SK-N-SH (cell line): Measurements from ENCODE around the gene C19orf67. TPM values are rescaled to one million over a fixed set of nuclear protein-coding genes. Genes with fewer than 3 reads are reported as not detected.
A peak's percentile ranks its signal among the peaks of the same experiment; 100 is the strongest.

ENCODE experiments used
- CTCF ChIA-PET: fragments of 300-600, 350-600 bp; formaldehyde crosslinking; extraction: SDS; loops from one replicate; lab custom pipeline; 2021; lab: Yijun Ruan, JAX
- POLR2A ChIA-PET: fragments of 350-600 bp; sonication (Branson Sonifier 250); formaldehyde crosslinking; extraction: SDS; loops from one replicate; lab custom pipeline; 2020; ENCODE audit warnings: antibody characterized with exemption, inconsistent platforms; lab: Yijun Ruan, JAX
- DNase-seq: peaks from one replicate; pipeline ENCODE4 v3.0.0; 2012
- H2AFZ ChIP-seq: fragments of 200-600 bp; sonication (generic); 2 replicates; pipeline ENCODE4 v1.8.1; 2016; ENCODE audit warnings: antibody characterized with exemption, mild to moderate bottlenecking, low read depth
- H3F3A ChIP-seq: fragments of 200-600 bp; sonication (generic); replicated peaks from 2 replicates; pipeline ENCODE3; 2016; ENCODE audit warnings: antibody characterized with exemption, mild to moderate bottlenecking; ENCODE audit not compliant: insufficient read depth
- H3K27ac ChIP-seq, 2 experiments: fragments of 200-500 bp in 1 of 2; fragments of 200-600 bp in 1 of 2; sonication (Bioruptor generic) in 1 of 2; sonication (generic), shearing (Covaris generic) in 1 of 2; 2 replicates each; pipeline versions ENCODE4 v1.5.1 to v1.6.1; 2014 to 2016; ENCODE audit warnings: low read depth in 2 of 2, inconsistent platforms in 1 of 2, low read length in 1 of 2, mild to moderate bottlenecking in 1 of 2, mixed read lengths in 1 of 2
- H3K27me3 ChIP-seq: fragments of 200-600 bp; sonication (generic), shearing (Covaris generic); 2 replicates; pipeline ENCODE4 v1.6.1; 2016; ENCODE audit warnings: mixed run types; ENCODE audit not compliant: insufficient read depth
- H3K36me3 ChIP-seq, 2 experiments: fragments of 200-500 bp in 1 of 2; fragments of 200-600 bp in 1 of 2; sonication (Bioruptor generic) in 1 of 2; sonication (generic) in 1 of 2; replicated peaks in 1 of 2; 2 replicates each; pipeline versions ENCODE3 to v1.5.1; 2014 to 2016; ENCODE audit warnings: low read length in 1 of 2, mild to moderate bottlenecking in 1 of 2; ENCODE audit not compliant: insufficient read depth in 2 of 2, control insufficient read depth in 1 of 2
- H3K4me1 ChIP-seq, 2 experiments: fragments of 200-500 bp in 1 of 2; fragments of 200-600 bp in 1 of 2; sonication (Bioruptor generic) in 1 of 2; sonication (generic), shearing (Covaris generic) in 1 of 2; 2 replicates each; pipeline versions ENCODE4 v1.5.1 to v1.6.1; 2014 to 2016; ENCODE audit warnings: low read depth in 1 of 2, low read length in 1 of 2, mixed run types in 1 of 2; ENCODE audit not compliant: insufficient read depth in 2 of 2, control insufficient read depth in 1 of 2
- H3K4me2 ChIP-seq: fragments of 200-600 bp; sonication (generic), shearing (Covaris generic); 2 replicates; pipeline ENCODE4 v1.6.1; 2017; ENCODE audit warnings: mixed run types
- H3K4me3 ChIP-seq, 2 experiments: fragments of 200-500 bp in 1 of 2; fragments of 200-600 bp in 1 of 2; sonication (Bioruptor generic) in 1 of 2; sonication (generic), shearing (Covaris generic) in 1 of 2; 2 replicates each; pipeline versions ENCODE4 v1.5.1 to v1.8.1; 2014 to 2016; ENCODE audit warnings: low read depth in 2 of 2, inconsistent platforms in 1 of 2, low read length in 1 of 2, mild to moderate bottlenecking in 1 of 2, mixed read lengths in 1 of 2, moderate library complexity in 1 of 2
- H3K79me2 ChIP-seq: fragments of 200-600 bp; sonication (generic); 2 replicates; pipeline ENCODE4 v1.8.1; 2017; ENCODE audit warnings: mild to moderate bottlenecking; ENCODE audit not compliant: insufficient read depth
- H3K9ac ChIP-seq: fragments of 200-600 bp; sonication (generic); 2 replicates; pipeline ENCODE4 v1.6.1; 2017; ENCODE audit warnings: mixed run types
- H3K9me2 ChIP-seq: fragments of 200-600 bp; sonication (generic); 2 replicates; pipeline ENCODE4 v1.6.1; 2017; ENCODE audit warnings: mixed run types
- H3K9me3 ChIP-seq: fragments of 200-600 bp; sonication (generic); 2 replicates; pipeline ENCODE4 v1.6.1; 2017; ENCODE audit warnings: mixed run types, mild to moderate bottlenecking, moderate library complexity
- H4K20me1 ChIP-seq: fragments of 200-600 bp; sonication (generic); 2 replicates; pipeline ENCODE4 v1.6.1; 2017; ENCODE audit warnings: mild to moderate bottlenecking, mixed run types; ENCODE audit not compliant: insufficient read depth
- CHD2 ChIP-seq: fragments of 150-350 bp; IDR thresholded peaks from 2 replicates; pipeline ENCODE4 v1.6.1; 2018; ENCODE audit warnings: low read length; ENCODE audit not compliant: partially characterized antibody
- FOSL2 ChIP-seq: IDR thresholded peaks from 2 replicates; pipeline ENCODE4 v1.4.0; 2012; ENCODE audit warnings: low read depth, mild to moderate bottlenecking, moderate library complexity, borderline replicate concordance
- GABPA ChIP-seq: IDR thresholded peaks from 2 replicates; pipeline ENCODE4 v1.4.0; 2012; ENCODE audit warnings: low read depth, mild to moderate bottlenecking
- JUND ChIP-seq: IDR thresholded peaks from 2 replicates; pipeline ENCODE4 v1.4.0; 2012
- MAX ChIP-seq: IDR thresholded peaks from 2 replicates; pipeline ENCODE4 v1.4.0; 2012; ENCODE audit warnings: low read depth
- MEF2A ChIP-seq: IDR thresholded peaks from 2 replicates; pipeline ENCODE4 v1.4.0; 2012; ENCODE audit warnings: low read depth, borderline replicate concordance
- NRF1 ChIP-seq: IDR thresholded peaks from 2 replicates; pipeline ENCODE4 v1.6.1; 2012; ENCODE audit warnings: low read depth, mild to moderate bottlenecking, low read length
- RAD21 ChIP-seq: IDR thresholded peaks from 2 replicates; pipeline ENCODE4 v1.6.1; 2012; ENCODE audit warnings: mild to moderate bottlenecking, low read length
- RFX5 ChIP-seq: IDR thresholded peaks from 2 replicates; pipeline ENCODE4 v1.6.1; 2012; ENCODE audit warnings: mild to moderate bottlenecking, improper control_type of control experiment, low read length
- SIN3A ChIP-seq: IDR thresholded peaks from 2 replicates; pipeline ENCODE4 v1.6.1; 2012; ENCODE audit warnings: low read depth, mild to moderate bottlenecking, low read length, moderate library complexity, borderline replicate concordance
- USF1 ChIP-seq: IDR thresholded peaks from 2 replicates; pipeline ENCODE4 v1.4.0; 2012; ENCODE audit warnings: low read depth, borderline replicate concordance
- USF2 ChIP-seq: fragments of 150-350 bp; IDR thresholded peaks from 2 replicates; pipeline ENCODE4 v1.6.1; 2017; ENCODE audit warnings: antibody characterized with exemption, low read length, low read depth, borderline replicate concordance
- WGBS: methylation state at CpG from one replicate; pipeline ENCODE4 v1.1.6; 2017; ENCODE audit warnings: low lambda C conversion rate; 5-methylcytosine and 5-hydroxymethylcytosine counted together
- polyA plus RNA-seq, 3 experiments: library from polyadenylated mRNA; depleted of rRNA; stranded (reverse); fragments of >200 nt; gene quantifications; 2 replicates each; pipeline ENCODE4 v1.2.3, GENCODE V29; 2012

The C19orf67 gene
- polyA plus RNA-seq, 1 of the 3 experiments (the other 2 are of a cell fraction): not detected

- peaks cover 18% of the 10 kb centered on the region for H3F3A ChIP-seq
- no peak for TF ChIP-seq RAD21
- TF ChIP-seq, all 33 proteins: peak for 0
- H3K27ac ChIP-seq: peak within 1 kb of the TSS; percentile 67 to 93; a peak in 3 of 4 replicates
- H3K9me2 ChIP-seq: no peaks in the 10 kb centered on the region
- 2% methylated on average over 33 of the region's 65 CpGs for WGBS
- no peaks in the 10 kb centered on the region for H3K27me3 ChIP-seq
- H3K36me3 ChIP-seq: peaks cover 16 to 18% of the 10 kb centered on the region in 2 experiments
- H3K79me2 ChIP-seq: no peaks in the 10 kb centered on the region; the same call in 1 of the 2 replicates
- peaks cover 0 to 10% of the 10 kb centered on the region in 2 experiments; a peak in 1 of 4 replicates for H3K4me1 ChIP-seq
- ChIA-PET POLR2A (interaction anchor here (0.6 kb wide), 1 partner anchor 26 kb away, joined by 4 read pairs; no protein-coding TSS in a partner anchor), CTCF (interaction anchor here (1.0 to 5.4 kb wide), 6 partner anchors 9 to 46 kb away, joined by 3 to 19 read pairs (median 8); partner anchors contain the start of genes ASF1B and MISP3)
- H3K4me3 ChIP-seq: peak within 1 kb of the TSS; percentile 79 to 91
- peak within 1 kb of the TSS; percentile 76 for H2AFZ ChIP-seq
- H4K20me1 ChIP-seq: peaks cover 4% of the 10 kb centered on the region; the same call in 1 of the 2 replicates
- peak within 1 kb of the TSS; percentile 99 for H3K4me2 ChIP-seq
- peaks cover 8% of the 10 kb centered on the region; the same call in 1 of the 2 replicates for H3K9me3 ChIP-seq
- peak within 1 kb of the TSS; percentile 79 for H3K9ac ChIP-seq
- peak; percentile 95 for DNase-seq
Measured at GRCh38 chr19:14090509-14091080, 5.0 kb upstream of the C19orf67 start, which contains the start of gene SAMD1. TSS of gene SAMD1 (minus strand) at chr19:14090751.

GRCh38 chr19:14089662-14090508, 4.3 kb upstream of the C19orf67 start:
- Histone ChIP-seq H3K4me1 (peaks cover 0 to 10% of the 10 kb centered on the region in 2 experiments; a peak in 1 of 4 replicates), H3K36me3 (peaks cover 16 to 18% of the 10 kb centered on the region in 2 experiments), H4K20me1 (peaks cover 4% of the 10 kb centered on the region; the same call in 1 of the 2 replicates), H3K27ac (peak overlapping the region in 1 of 2 experiments; percentile 93; a peak in 2 of 4 replicates), H3K9me3 (peaks cover 8% of the 10 kb centered on the region; the same call in 1 of the 2 replicates), H3K9ac (no peak overlapping the region), H3F3A (peaks cover 17% of the 10 kb centered on the region), H2AFZ (no peak overlapping the region), H3K4me2 (peak overlapping the region; percentile 71), H3K79me2 (no peaks in the 10 kb centered on the region; the same call in 1 of the 2 replicates), H3K4me3 (peak overlapping the region; percentile 57 to 64), H3K9me2 (no peaks in the 10 kb centered on the region), H3K27me3 (no peaks in the 10 kb centered on the region)
- ChIA-PET POLR2A (interaction anchor here (0.6 kb wide), 1 partner anchor 26 kb away, joined by 4 read pairs; no protein-coding TSS in a partner anchor), CTCF (interaction anchor here (1.0 to 5.4 kb wide), 7 partner anchors 9 to 258 kb away, joined by 3 to 19 read pairs (median 7); partner anchors contain the start of genes ASF1B and MISP3)
- 2% methylated on average over 10 of the region's 142 CpGs for WGBS
- DNase-seq: peak; percentile 85
- TF ChIP-seq MAX (no peak), RFX5 (no peak), NRF1 (peak; percentile 51), RAD21 (no peak), JUND (no peak)

GRCh38 chr19:14089412-14089661, 3.8 kb upstream of the C19orf67 start:
- Histone ChIP-seq H3K4me3 (peak overlapping the region; percentile 57 to 64), H3K4me2 (peak overlapping the region; percentile 71), H2AFZ (no peak overlapping the region), H3K79me2 (no peaks in the 10 kb centered on the region; the same call in 1 of the 2 replicates), H3K9ac (no peak overlapping the region), H3K36me3 (peaks cover 16 to 18% of the 10 kb centered on the region in 2 experiments), H4K20me1 (peaks cover 4% of the 10 kb centered on the region; the same call in 1 of the 2 replicates), H3F3A (peaks cover 20% of the 10 kb centered on the region), H3K9me2 (no peaks in the 10 kb centered on the region), H3K27me3 (no peaks in the 10 kb centered on the region), H3K4me1 (peaks cover 0 to 10% of the 10 kb centered on the region in 2 experiments; a peak in 1 of 4 replicates), H3K27ac (peak overlapping the region in 1 of 2 experiments; percentile 32; a peak in 2 of 4 replicates), H3K9me3 (peaks cover 8% of the 10 kb centered on the region; the same call in 1 of the 2 replicates)
- ChIA-PET POLR2A (no interaction called here), CTCF (interaction anchor here (0.6 to 5.4 kb wide), 8 partner anchors 8 to 259 kb away, joined by 3 to 19 read pairs (median 8); partner anchors contain the start of genes ASF1B and MISP3)
- peak; percentile 42 for DNase-seq
- 35% methylated on average over 16 of the region's 16 CpGs for WGBS
- TF ChIP-seq MEF2A: no peak
- no peak for TF ChIP-seq NRF1
- TF ChIP-seq FOSL2: no peak
- TF ChIP-seq GABPA: no peak
- no peak for TF ChIP-seq CHD2
- no peak for TF ChIP-seq SIN3A
- TF ChIP-seq USF2: no peak
- no peak for TF ChIP-seq USF1
